HG02970 (cell line): Measurements from ENCODE around the gene TUBA4A.
"Not testable (repeated sequence)": the region's sequence is repeated elsewhere in the genome, so short reads cannot be mapped to it uniquely, and the experiment has no call there.

ENCODE experiments used
- ATAC-seq: cut with Tn5 transposase; IDR thresholded peaks from one replicate; pipeline ENCODE4 v1.9.1; 2021; ENCODE audit warnings: mild to moderate bottlenecking, moderate library complexity, moderate number of reproducible peaks; ENCODE audit not compliant: unreplicated experiment, low FRiP score

Gene TUBA4A

GRCh38 chr2:219269362-219270054, 15.8 kb upstream of the TUBA4A start:
- no peak for ATAC-seq

- ATAC-seq, result no peak
These were observed 14.6 kb upstream of the TUBA4A start for GRCh38 chr2:219268294-219268693.

- no peak for ATAC-seq
These were observed 13.2 kb upstream of the TUBA4A start for GRCh38 chr2:219266886-219267285.

GRCh38 chr2:219266232-219266631, 12.5 kb upstream of the TUBA4A start:
- no peak for ATAC-seq

GRCh38 chr2:219261024-219261855, 7.5 kb upstream of the TUBA4A start:
- ATAC-seq, result no peak

GRCh38 chr2:219258942-219259341, 5.2 kb upstream of the TUBA4A start:
- not testable (repeated sequence) for ATAC-seq

- peak; percentile 25 for ATAC-seq
These were observed 978 bp upstream of the TUBA4A start for GRCh38 chr2:219254590-219255201.

GRCh38 chr2:219252900-219253752, 592 bp downstream of the TUBA4A start, which contains the start of gene TUBA4B:
TUBA4B (plus strand) TSS chr2:219253243; CDS start chr2:219253408, 165 bp downstream.
- ATAC-seq, result no peak

- ATAC-seq, result no peak
These were observed 1.2 kb downstream of the TUBA4A start for GRCh38 chr2:219252570-219252899.

- ATAC-seq, result no peak
These were observed 1.6 kb downstream of the TUBA4A start for GRCh38 chr2:219252084-219252483.

- no peak for ATAC-seq
These were observed 2.1 kb downstream of the TUBA4A start for GRCh38 chr2:219251656-219252055.

- no peak for ATAC-seq
These were observed 3.5 kb downstream of the TUBA4A start for GRCh38 chr2:219250049-219250781.

GRCh38 chr2:219249203-219249980, 4.3 kb downstream of the TUBA4A start:
- peak; percentile 28 for ATAC-seq

- no peak for ATAC-seq
These were observed 4.9 kb downstream of the TUBA4A start for GRCh38 chr2:219248845-219249202.

- no peak for ATAC-seq
These were observed 5.8 kb downstream of the TUBA4A start for GRCh38 chr2:219247678-219248642.

- no peak for ATAC-seq
These were observed 7.2 kb downstream of the TUBA4A start for GRCh38 chr2:219246559-219246958.

- ATAC-seq, result no peak
These were observed 7.9 kb downstream of the TUBA4A start for GRCh38 chr2:219245899-219246230.
